ENCODE results near the gene ZBTB8B.

- no peak for TF ChIP-seq CTCF (IDR thresholded peaks at IDR 0.05; ENCODE audit: low read length)
- no peak for TF ChIP-seq EZH2 (optimal IDR thresholded peaks at IDR 0.05; ENCODE audit: low read depth, low read length)
- TF ChIP-seq EZH2phosphoT487 (IDR thresholded peaks at IDR 0.05; ENCODE audit: low read length) = no peak
These were observed 33.9 kb downstream of the ZBTB8B start for GRCh38 chr1:32498751-32499150.
